Neural crest cell (in vitro differentiated cells): ENCODE measurements around the gene C2CD2L. TPM values are rescaled to one million over a fixed set of nuclear protein-coding genes. Genes with fewer than 3 reads are reported as not detected.

Experiments used
- DNase-seq: peaks from one replicate; pipeline ENCODE4 v3.0.0; 2021; ENCODE audit warnings: low read depth, mixed read lengths, low spot score
- H3K27ac Mint-ChIP-seq: one replicate; pipeline ENCODE4 v1.8.0; 2021; ENCODE audit warnings: mild to moderate bottlenecking, mixed read lengths; ENCODE audit not compliant: unreplicated experiment
- H3K27me3 Mint-ChIP-seq: 2 replicates; pipeline ENCODE4 v1.8.0; 2021; ENCODE audit warnings: low read depth, mild to moderate bottlenecking, mixed read lengths
- H3K36me3 Mint-ChIP-seq: 2 replicates; pipeline ENCODE4 v1.8.0; 2021; ENCODE audit warnings: low read depth, mild to moderate bottlenecking, mixed read lengths
- H3K4me1 Mint-ChIP-seq: 2 replicates; pipeline ENCODE4 v1.8.0; 2021; ENCODE audit warnings: mixed read lengths
- H3K4me3 Mint-ChIP-seq: one replicate; pipeline ENCODE4 v1.8.0; 2021; ENCODE audit warnings: mild to moderate bottlenecking, mixed read lengths
- H3K9me3 Mint-ChIP-seq: 2 replicates; pipeline ENCODE4 v1.8.0; 2021; ENCODE audit warnings: mixed read lengths
- total RNA-seq: library from RNA; stranded (reverse); gene quantifications from 2 replicates; pipeline ENCODE4 v1.2.1, GENCODE V29; 2021
- TF ChIP-seq, protein P1 (sequence below): fragments of 200-600 bp; sonication (generic); conservative IDR thresholded peaks from 2 replicates; pipeline ENCODE4 v1.5.0; 2021; ENCODE audit warnings: antibody characterized with exemption, mild to moderate bottlenecking

Gene C2CD2L
- total RNA-seq, 1 donor from 2014 or later, result 9.8 TPM

DNA sequence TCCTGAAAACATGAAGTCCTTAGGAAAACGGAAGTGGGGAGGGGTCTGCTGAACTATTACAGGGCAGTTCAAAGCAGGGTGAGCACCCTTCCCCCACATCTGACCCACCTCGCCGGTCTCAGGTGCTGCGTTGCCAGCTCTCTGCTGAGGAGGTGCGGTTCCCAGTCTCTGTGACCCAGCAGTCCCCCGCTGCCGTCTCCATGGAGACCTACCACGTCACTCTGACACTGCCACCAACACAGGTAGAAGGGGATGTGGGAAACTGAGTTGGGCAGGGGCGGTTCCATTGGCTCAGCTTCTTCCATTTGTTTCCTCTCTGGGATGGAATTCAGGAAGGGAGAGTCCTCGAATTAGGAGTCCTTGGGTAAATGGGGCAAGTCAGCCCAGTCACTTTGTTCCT is 3.3 kb downstream of the C2CD2L start:
- H3K36me3 Mint-ChIP-seq, result no peaks in the 10 kb centered on the region
- DNase-seq, result no peak
- H3K27me3 Mint-ChIP-seq, result no peaks in the 10 kb centered on the region
- H3K9me3 Mint-ChIP-seq, result no peaks in the 10 kb centered on the region
- peaks cover 23% of the 10 kb centered on the region for H3K4me1 Mint-ChIP-seq
- peak overlapping the region; percentile 22 for H3K4me3 Mint-ChIP-seq
- no peak overlapping the region for H3K27ac Mint-ChIP-seq
- TF ChIP-seq, protein P1, sequence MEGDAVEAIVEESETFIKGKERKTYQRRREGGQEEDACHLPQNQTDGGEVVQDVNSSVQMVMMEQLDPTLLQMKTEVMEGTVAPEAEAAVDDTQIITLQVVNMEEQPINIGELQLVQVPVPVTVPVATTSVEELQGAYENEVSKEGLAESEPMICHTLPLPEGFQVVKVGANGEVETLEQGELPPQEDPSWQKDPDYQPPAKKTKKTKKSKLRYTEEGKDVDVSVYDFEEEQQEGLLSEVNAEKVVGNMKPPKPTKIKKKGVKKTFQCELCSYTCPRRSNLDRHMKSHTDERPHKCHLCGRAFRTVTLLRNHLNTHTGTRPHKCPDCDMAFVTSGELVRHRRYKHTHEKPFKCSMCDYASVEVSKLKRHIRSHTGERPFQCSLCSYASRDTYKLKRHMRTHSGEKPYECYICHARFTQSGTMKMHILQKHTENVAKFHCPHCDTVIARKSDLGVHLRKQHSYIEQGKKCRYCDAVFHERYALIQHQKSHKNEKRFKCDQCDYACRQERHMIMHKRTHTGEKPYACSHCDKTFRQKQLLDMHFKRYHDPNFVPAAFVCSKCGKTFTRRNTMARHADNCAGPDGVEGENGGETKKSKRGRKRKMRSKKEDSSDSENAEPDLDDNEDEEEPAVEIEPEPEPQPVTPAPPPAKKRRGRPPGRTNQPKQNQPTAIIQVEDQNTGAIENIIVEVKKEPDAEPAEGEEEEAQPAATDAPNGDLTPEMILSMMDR, result no peak

DNA sequence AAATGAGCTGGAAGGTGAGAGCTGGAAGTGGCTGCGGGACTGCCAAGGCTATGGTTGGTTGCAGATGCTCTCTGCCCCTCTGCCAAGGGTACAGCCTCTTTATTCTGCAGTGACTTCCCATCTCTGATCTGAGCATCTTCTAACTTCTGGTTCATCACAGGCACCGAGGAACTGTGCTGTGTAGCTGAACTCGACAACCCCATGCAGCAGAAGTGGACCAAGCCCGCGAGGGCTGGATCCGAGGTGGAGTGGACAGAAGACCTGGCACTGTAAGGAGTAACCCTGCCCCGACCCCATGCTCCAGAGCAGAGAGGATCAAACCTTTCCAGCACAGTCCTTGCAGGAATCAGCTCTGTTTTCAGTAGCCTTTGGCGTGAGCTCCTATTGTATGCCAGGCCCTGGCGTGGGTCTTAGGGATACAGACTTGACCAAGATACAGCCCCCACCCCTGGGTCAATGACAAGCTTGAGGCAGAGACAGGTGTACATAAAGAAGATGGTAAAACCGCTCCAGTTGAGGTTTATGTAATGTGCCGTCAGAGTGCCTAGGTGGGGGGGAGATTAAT is 4.3 kb downstream of the C2CD2L start:
- no peaks in the 10 kb centered on the region for H3K9me3 Mint-ChIP-seq
- no peaks in the 10 kb centered on the region for H3K27me3 Mint-ChIP-seq
- TF ChIP-seq, protein P1, result no peak
- H3K4me3 Mint-ChIP-seq, result peak overlapping the region; percentile 38
- H3K4me1 Mint-ChIP-seq, result peaks cover 19% of the 10 kb centered on the region
- no peak for DNase-seq
- no peak overlapping the region for H3K27ac Mint-ChIP-seq
- no peaks in the 10 kb centered on the region for H3K36me3 Mint-ChIP-seq

DNA sequence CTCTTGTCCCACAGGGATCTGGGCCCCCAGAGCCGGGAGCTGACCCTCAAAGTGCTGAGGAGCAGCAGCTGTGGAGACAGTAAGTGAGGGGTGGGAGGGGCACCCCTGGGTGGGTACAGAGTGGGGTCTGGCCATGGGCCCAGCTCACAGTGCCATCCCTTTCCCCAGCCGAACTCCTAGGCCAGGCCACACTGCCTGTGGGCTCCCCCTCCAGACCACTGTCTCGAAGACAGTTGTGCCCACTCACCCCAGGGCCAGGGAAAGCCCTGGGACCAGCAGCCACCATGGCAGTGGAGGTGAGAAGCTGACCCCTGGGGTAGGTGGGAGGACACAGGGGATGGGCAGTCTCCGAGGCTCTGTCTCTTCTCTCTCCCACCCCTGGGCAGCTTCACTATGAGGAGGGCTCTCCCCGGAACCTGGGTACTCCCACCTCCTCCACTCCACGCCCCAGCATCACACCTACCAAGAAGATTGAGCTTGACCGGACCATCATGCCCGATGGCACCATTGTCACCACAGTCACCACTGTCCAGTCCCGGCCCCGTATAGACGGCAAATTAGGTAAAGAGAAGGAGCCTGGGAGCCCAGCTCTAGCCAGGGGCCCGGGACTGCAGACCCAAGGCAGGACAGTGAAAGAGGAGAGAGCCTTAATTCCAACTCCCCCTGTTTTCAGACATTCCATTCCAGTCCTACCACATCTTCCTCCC is 5.3 kb downstream of the C2CD2L start:
- Mint-ChIP-seq H3K9me3 (no peaks in the 10 kb centered on the region), H3K27me3 (no peaks in the 10 kb centered on the region), H3K4me3 (no peak overlapping the region), H3K4me1 (peaks cover 13% of the 10 kb centered on the region), H3K36me3 (no peaks in the 10 kb centered on the region), H3K27ac (no peak overlapping the region)
- no peak for DNase-seq
- TF ChIP-seq, protein P1, result no peak

DNA sequence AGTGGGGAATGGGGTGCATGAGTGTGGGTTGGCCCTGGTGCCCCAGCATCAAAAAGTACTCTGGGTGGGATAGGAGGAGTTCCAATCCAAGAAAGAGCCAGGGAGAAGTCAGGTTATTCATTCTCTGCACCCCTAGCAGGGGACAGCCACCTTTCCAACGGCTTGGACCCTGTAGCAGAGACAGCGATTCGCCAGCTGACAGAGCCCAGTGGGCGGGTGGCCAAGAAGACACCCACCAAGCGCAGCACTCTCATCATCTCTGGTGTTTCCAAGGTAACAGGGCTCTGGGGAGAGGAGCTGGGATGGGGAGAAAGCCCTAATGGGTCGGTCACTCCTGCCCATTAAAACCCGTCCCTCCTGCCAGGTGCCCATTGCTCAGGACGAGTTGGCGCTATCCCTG is 6.6 kb downstream of the C2CD2L start:
- DNase-seq, result no peak
- H3K9me3 Mint-ChIP-seq, result no peaks in the 10 kb centered on the region
- H3K27me3 Mint-ChIP-seq, result no peaks in the 10 kb centered on the region
- H3K4me3 Mint-ChIP-seq, result no peak overlapping the region
- H3K36me3 Mint-ChIP-seq, result no peaks in the 10 kb centered on the region
- peaks cover 5% of the 10 kb centered on the region for H3K4me1 Mint-ChIP-seq
- TF ChIP-seq, protein P1, result no peak
- H3K27ac Mint-ChIP-seq, result no peak overlapping the region

DNA sequence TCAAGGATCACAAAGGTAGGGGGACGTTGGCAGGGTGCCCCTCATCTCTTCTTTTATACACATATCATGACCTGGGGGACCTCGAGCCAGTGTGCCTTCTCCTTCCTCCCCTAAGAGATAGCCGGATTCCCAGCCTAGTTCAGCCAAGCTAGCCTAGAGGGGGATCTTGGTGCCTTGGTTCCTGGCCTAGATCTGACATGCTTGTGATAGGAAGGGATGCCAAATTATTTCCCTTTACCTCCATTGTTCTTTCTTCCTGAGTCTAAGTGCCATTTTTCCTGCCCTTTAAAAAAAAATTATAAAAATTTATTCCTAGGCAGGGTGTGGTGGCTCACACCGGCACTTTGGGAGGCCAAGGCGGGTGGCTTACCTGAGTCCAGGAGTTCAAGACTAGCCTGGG is 7.2 kb downstream of the C2CD2L start:
- TF ChIP-seq, protein P1, result no peak
- H3K9me3 Mint-ChIP-seq, result no peaks in the 10 kb centered on the region
- H3K36me3 Mint-ChIP-seq, result no peaks in the 10 kb centered on the region
- no peaks in the 10 kb centered on the region for H3K27me3 Mint-ChIP-seq
- no peak for DNase-seq
- no peak overlapping the region for H3K4me3 Mint-ChIP-seq
- no peaks in the 10 kb centered on the region for H3K4me1 Mint-ChIP-seq
- H3K27ac Mint-ChIP-seq, result no peak overlapping the region
